ENCODE results near the gene CA9.
A peak's percentile ranks its signal among the peaks of the same experiment; 100 is the strongest.

Gene CA9

DNA sequence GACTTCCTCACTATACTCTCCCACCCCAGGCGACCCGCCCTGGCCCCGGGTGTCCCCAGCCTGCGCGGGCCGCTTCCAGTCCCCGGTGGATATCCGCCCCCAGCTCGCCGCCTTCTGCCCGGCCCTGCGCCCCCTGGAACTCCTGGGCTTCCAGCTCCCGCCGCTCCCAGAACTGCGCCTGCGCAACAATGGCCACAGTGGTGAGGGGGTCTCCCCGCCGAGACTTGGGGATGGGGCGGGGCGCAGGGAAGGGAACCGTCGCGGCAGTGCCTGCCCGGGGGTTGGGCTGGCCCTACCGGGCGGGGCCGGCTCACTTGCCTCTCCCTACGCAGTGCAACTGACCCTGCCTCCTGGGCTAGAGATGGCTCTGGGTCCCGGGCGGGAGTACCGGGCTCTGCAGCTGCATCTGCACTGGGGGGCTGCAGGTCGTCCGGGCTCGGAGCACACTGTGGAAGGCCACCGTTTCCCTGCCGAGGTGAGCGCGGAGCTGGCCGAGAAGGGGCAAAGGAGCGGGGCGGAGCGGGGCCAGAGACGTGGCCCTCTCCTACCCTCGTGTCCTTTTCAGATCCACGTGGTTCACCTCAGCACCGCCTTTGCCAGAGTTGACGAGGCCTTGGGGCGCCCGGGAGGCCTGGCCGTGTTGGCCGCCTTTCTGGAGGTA, 2.1 kb downstream of the CA9 start:
- DNase-seq: peak; percentile 34

GRCh38 chr9:35679091-35679490, 5.4 kb downstream of the CA9 start:
- DNase-seq: no peak

GRCh38 chr9:35679766-35680330, 6.1 kb downstream of the CA9 start:
- DNase-seq: peak; percentile 40

DNA sequence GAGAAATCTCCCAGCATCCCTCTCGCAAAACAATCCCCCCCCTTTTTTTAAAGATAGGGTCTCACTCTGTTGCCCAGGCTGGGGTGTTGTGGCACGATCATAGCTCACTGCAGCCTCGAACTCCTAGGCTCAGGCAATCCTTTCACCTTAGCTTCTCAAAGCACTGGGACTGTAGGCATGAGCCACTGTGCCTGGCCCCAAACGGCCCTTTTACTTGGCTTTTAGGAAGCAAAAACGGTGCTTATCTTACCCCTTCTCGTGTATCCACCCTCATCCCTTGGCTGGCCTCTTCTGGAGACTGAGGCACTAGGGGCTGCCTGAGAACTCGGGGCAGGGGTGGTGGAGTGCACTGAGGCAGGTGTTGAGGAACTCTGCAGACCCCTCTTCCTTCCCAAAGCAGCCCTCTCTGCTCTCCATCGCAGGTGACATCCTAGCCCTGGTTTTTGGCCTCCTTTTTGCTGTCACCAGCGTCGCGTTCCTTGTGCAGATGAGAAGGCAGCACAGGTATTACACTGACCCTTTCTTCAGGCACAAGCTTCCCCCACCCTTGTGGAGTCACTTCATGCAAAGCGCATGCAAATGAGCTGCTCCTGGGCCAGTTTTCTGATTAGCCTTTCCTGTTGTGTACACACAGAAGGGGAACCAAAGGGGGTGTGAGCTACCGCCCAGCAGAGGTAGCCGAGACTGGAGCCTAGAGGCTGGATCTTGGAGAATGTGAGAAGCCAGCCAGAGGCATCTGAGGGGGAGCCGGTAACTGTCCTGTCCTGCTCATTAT, 6.8 kb downstream of the CA9 start:
- DNase-seq: peak; percentile 74

- peak; percentile 56 for DNase-seq
Measured at GRCh38 chr9:35681341-35682002, 7.7 kb downstream of the CA9 start.

GRCh38 chr9:35682051-35682450, 8.3 kb downstream of the CA9 start:
- DNase-seq: no peak

- DNase-seq: no peak
Measured at GRCh38 chr9:35682520-35683315, 9.0 kb downstream of the CA9 start.

- DNase-seq: no peak
Measured at GRCh38 chr9:35683323-35683722, 9.6 kb downstream of the CA9 start.

- no peak for DNase-seq
Measured at GRCh38 chr9:35684921-35685320, 11.2 kb downstream of the CA9 start.

GRCh38 chr9:35685506-35685905, 11.8 kb downstream of the CA9 start:
- DNase-seq: no peak

DNA sequence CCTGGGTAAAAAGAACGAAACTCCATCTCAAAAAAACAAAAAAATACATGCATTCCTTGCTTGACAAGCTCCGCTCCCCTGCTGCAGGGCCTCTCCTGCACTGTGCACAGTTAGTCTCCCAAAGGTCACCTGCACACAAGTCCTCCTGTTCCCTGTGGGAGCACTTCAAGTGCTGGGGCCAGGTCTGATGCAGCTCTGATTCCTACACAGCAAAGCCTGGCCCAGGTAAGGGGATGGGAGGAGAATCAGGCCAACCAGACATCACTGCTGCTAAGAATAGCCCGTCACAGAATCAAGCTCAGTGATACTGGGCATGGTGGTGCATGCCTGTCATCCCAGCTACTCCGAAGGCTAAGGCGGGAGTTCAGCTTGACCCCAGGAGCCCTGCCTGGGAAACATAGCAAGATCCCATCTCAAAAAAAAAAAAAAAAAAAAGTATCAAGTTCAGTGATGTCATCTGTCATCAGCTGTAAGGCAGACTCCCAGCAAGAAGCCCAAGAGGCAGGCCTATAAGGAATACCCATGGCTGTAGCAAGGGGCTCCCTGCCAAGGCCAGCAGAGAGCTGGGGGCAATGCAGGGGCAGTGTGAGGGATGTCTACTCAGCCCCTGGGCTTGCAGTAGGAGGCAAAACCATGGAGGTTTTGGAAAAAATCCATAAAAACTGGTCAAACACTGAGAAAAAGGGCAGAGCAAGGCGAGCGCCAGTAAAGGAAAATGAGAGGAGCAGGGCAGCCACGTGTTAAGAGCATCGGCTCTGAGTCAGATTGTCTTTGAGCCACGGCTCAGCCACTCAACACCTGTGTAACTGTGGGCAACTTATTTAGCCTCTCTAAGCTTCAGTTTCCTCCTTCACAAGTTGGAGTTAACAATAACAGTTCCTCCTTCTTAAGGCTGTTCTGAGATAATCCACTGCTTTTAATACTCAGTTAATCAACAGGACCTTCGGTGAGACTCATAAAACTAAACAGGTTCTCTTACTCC, 12.8 kb downstream of the CA9 start:
- peak; percentile 63 for DNase-seq

DNA sequence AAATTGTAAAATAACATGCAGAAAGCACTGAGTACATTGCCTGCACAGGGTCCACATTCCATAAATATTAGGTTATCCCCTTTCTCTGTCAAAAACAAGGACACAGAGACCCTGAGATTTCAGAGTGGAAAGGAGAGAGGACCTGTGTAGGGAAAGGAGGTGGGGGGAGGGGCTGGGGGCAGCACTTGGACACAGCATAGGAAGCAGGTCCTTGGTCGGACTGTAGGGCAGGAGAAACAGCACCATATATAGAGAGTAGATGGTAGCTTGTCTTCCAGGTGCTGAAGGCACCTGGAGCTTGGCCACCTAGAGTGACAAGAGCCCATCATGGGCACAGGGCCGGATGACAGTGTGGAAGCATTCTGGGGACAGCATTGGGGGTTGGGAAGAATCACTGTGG, 13.6 kb downstream of the CA9 start:
- DNase-seq: no peak

GRCh38 chr9:35687972-35688557, 14.3 kb downstream of the CA9 start:
- no peak for DNase-seq

GRCh38 chr9:35688558-35689541, 15.1 kb downstream of the CA9 start:
- DNase-seq: peak; percentile 67

DNA sequence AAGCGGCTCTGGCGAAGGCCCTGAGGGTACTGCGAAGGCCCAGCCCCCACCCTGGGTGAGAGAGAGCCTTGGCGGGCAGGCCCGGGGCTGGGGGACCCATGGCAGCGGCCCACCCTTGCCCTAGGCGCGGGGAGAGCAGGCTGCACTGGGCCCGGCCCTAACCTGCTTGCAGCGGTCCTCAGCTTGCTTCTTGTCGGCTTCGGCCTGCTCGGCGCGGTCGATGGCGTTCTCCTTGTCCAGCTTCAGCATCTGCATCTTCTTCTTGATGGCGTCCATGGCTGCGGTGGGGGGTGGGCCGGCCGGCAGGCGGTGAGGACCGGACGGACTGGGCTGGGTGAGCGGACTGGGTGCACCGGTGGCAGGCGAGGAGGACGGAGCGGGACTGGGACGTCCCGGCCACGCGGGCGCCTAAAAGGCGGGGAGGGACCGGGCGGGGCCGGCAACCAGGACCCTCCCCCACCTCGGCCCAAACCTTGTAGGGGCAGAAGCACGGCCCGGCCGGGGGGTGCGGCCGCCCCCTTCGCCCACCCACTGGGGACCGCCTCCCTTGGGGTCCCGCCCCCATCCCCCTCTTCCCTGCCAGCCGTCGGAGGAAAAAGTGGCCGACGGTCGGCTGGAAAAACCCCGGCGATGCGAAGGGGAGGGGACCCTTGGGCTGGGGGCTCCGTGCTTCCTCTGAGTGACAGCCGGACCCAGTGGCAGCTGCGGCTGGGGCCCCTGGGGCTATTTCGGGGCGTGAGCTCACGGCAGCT, 16.0 kb downstream of the CA9 start, which contains the start of gene TPM2:
TPM2 (minus strand) TSS at position 384 of the 752 bp plus-strand sequence; CDS start at position 276, 108 bp downstream.
- DNase-seq: peak; percentile 96

DNA sequence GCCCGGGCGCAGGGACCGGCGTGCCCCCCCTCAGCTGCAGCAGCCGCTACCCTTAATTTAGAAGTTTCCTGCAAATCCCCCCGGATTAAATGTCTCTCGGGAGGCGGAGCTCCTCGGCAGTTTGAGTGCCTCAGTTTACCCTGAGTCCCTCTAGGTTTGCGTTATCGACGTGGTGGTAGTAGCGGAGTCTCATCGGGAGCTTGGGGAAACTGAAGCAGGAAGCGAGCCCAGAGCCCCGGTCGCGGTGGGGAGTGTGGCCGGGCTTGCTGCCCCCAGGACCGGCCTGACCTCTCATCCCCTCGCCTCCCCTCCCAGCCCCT, 16.5 kb downstream of the CA9 start:
- no peak for DNase-seq

- DNase-seq: peak; percentile 95
Measured at GRCh38 chr9:35690614-35691333, 17.0 kb downstream of the CA9 start.

- no peak for DNase-seq
Measured at GRCh38 chr9:35691334-35691650, 17.6 kb downstream of the CA9 start.

Measured in fibroblast of skin of scalp (primary cell).